H9 (cell line): ENCODE measurements around the gene MSH6. TPM values are rescaled to one million over a fixed set of nuclear protein-coding genes. Genes with fewer than 3 reads are reported as not detected.
A peak's percentile ranks its signal among the peaks of the same experiment; 100 is the strongest.

Experiments
- DNase-seq: peaks from one replicate; pipeline ENCODE4 v3.0.0-alpha.2; 2017
- H2AFZ ChIP-seq: one replicate; pipeline ENCODE4 v1.6.1; 2013; ENCODE audit warnings: mild to moderate bottlenecking, low read length, control low read depth, moderate library complexity
- H2AK5ac ChIP-seq: 2 replicates; pipeline ENCODE4 v1.6.1; 2013; ENCODE audit warnings: low read length, control low read depth, mixed read lengths; ENCODE audit not compliant: insufficient read length
- H2BK120ac ChIP-seq: one replicate; pipeline ENCODE4 v1.6.1; 2013; ENCODE audit warnings: low read depth, mild to moderate bottlenecking, low read length, control low read depth, inconsistent platforms; ENCODE audit not compliant: poor library complexity, severe bottlenecking
- H2BK12ac ChIP-seq: 2 replicates; pipeline ENCODE4 v1.6.1; 2013; ENCODE audit warnings: low read length, control low read depth, mixed read lengths, low read depth; ENCODE audit not compliant: insufficient read length
- H2BK15ac ChIP-seq: 2 replicates; pipeline ENCODE4 v1.6.1; 2013; ENCODE audit warnings: low read depth, low read length, control low read depth
- H2BK20ac ChIP-seq: one replicate; pipeline ENCODE4 v1.6.1; 2013; ENCODE audit warnings: low read depth, mild to moderate bottlenecking, low read length, control low read depth, inconsistent platforms; ENCODE audit not compliant: poor library complexity, severe bottlenecking
- H2BK5ac ChIP-seq: 2 replicates; pipeline ENCODE4 v1.6.1; 2013; ENCODE audit warnings: low read length, control low read depth, mixed read lengths; ENCODE audit not compliant: insufficient read length
- H3K14ac ChIP-seq: 2 replicates; pipeline ENCODE4 v1.6.1; 2013; ENCODE audit warnings: low read length, control low read depth; ENCODE audit not compliant: insufficient read depth
- H3K18ac ChIP-seq: 2 replicates; pipeline ENCODE4 v1.6.1; 2013; ENCODE audit warnings: low read depth, mild to moderate bottlenecking, mixed read lengths, low read length, control low read depth; ENCODE audit not compliant: insufficient read length
- H3K23ac ChIP-seq: 2 replicates; pipeline ENCODE4 v1.6.1; 2013; ENCODE audit warnings: low read length, control low read depth, mixed read lengths, low read depth; ENCODE audit not compliant: insufficient read length
- H3K23me2 ChIP-seq: 2 replicates; pipeline ENCODE4 v1.6.1; 2013; ENCODE audit warnings: low read depth, mild to moderate bottlenecking, mixed read lengths, low read length, control low read depth; ENCODE audit not compliant: insufficient read length, poor library complexity, severe bottlenecking
- H3K27ac ChIP-seq: 2 replicates; pipeline ENCODE4 v1.5.1; 2013; ENCODE audit warnings: low read length, control low read depth, mixed read lengths, low read depth; ENCODE audit not compliant: insufficient read length
- H3K27me3 ChIP-seq: 2 replicates; pipeline ENCODE4 v1.6.1; 2013; ENCODE audit warnings: low read length, control low read depth, inconsistent platforms; ENCODE audit not compliant: insufficient read depth
- H3K4ac ChIP-seq: 2 replicates; pipeline ENCODE4 v1.6.1; 2013; ENCODE audit warnings: low read depth, mild to moderate bottlenecking, control low read depth, inconsistent platforms, low read length, moderate library complexity
- H3K4me1 ChIP-seq: 2 replicates; pipeline ENCODE4 v1.6.1; 2013; ENCODE audit warnings: low read length, control low read depth, inconsistent platforms; ENCODE audit not compliant: insufficient read depth
- H3K4me2 ChIP-seq: 2 replicates; pipeline ENCODE4 v1.6.1; 2013; ENCODE audit warnings: low read length, control low read depth, mixed read lengths; ENCODE audit not compliant: insufficient read length, insufficient read depth
- H3K56ac ChIP-seq: 2 replicates; pipeline ENCODE4 v1.6.1; 2013; ENCODE audit warnings: low read depth, mild to moderate bottlenecking, mixed read lengths, low read length, control low read depth; ENCODE audit not compliant: insufficient read length
- H3K79me1 ChIP-seq: 2 replicates; pipeline ENCODE4 v1.6.1; 2013; ENCODE audit warnings: low read depth, mild to moderate bottlenecking, moderate library complexity, low read length, control low read depth, inconsistent platforms; ENCODE audit not compliant: insufficient read depth, poor library complexity, severe bottlenecking
- H3K79me2 ChIP-seq: 2 replicates; pipeline ENCODE4 v1.6.1; 2013; ENCODE audit warnings: low read length, control low read depth, inconsistent platforms; ENCODE audit not compliant: insufficient read depth
- H3K9ac ChIP-seq: 2 replicates; pipeline ENCODE4 v1.6.1; 2013; ENCODE audit warnings: low read length, control low read depth, mixed read lengths; ENCODE audit not compliant: insufficient read length; ENCODE audit errors: extremely low read depth
- H3K9me3 ChIP-seq: one replicate; pipeline ENCODE4 v1.6.1; 2013; ENCODE audit warnings: low read depth, low read length, inconsistent platforms; ENCODE audit not compliant: control insufficient read depth
- H3T11ph ChIP-seq: one replicate; pipeline ENCODE4 v1.6.1; 2013; ENCODE audit warnings: mild to moderate bottlenecking, low read length, control low read depth, inconsistent platforms
- H4K20me1 ChIP-seq: one replicate; pipeline ENCODE4 v1.6.1; 2013; ENCODE audit not compliant: control insufficient read depth, insufficient read length, insufficient read depth
- H4K5ac ChIP-seq: 2 replicates; pipeline ENCODE4 v1.6.1; 2013; ENCODE audit warnings: low read depth, mild to moderate bottlenecking, mixed read lengths, low read length, control low read depth; ENCODE audit not compliant: insufficient read length
- H4K8ac ChIP-seq: replicated peaks from 2 replicates; pipeline ENCODE4 v1.6.1; 2013; ENCODE audit warnings: low read length, control low read depth, mixed read lengths, low read depth; ENCODE audit not compliant: insufficient read length
- H4K91ac ChIP-seq: 2 replicates; pipeline ENCODE4 v1.6.1; 2013; ENCODE audit warnings: low read depth, mild to moderate bottlenecking, moderate library complexity, mixed read lengths, low read length, control low read depth; ENCODE audit not compliant: insufficient read length
- H3K27ac Mint-ChIP-seq, 3 experiments: 2 replicates in 2 of 3; 3 replicates in 1 of 3; pipeline ENCODE4 v1.8.0; 2020 to 2021; ENCODE audit warnings: mixed read lengths in 3 of 3, mild to moderate bottlenecking in 1 of 3, moderate library complexity in 1 of 3
- H3K27me3 Mint-ChIP-seq: 2 replicates; pipeline ENCODE4 v1.8.0; 2021; ENCODE audit warnings: low read depth, mild to moderate bottlenecking, moderate library complexity, mixed read lengths
- H3K36me3 Mint-ChIP-seq, 3 experiments: 2 replicates in 2 of 3; 3 replicates in 1 of 3; pipeline ENCODE4 v1.8.0; 2020 to 2021; ENCODE audit warnings: low read depth in 3 of 3, mixed read lengths in 3 of 3; ENCODE audit not compliant: insufficient read depth in 1 of 3
- H3K4me1 Mint-ChIP-seq, 2 experiments: 2 replicates each; pipeline ENCODE4 v1.8.0; 2020; ENCODE audit warnings: mixed read lengths in 2 of 2
- H3K4me3 Mint-ChIP-seq, 2 experiments: 2 replicates in 1 of 2; 3 replicates in 1 of 2; pipeline ENCODE4 v1.8.0; 2020 to 2021; ENCODE audit warnings: mild to moderate bottlenecking in 2 of 2, mixed read lengths in 2 of 2, moderate library complexity in 1 of 2
- H3K9me3 Mint-ChIP-seq, 2 experiments: 2 replicates in 1 of 2; 3 replicates in 1 of 2; pipeline ENCODE4 v1.8.0; 2020; ENCODE audit warnings: mild to moderate bottlenecking in 2 of 2, mixed read lengths in 2 of 2, moderate library complexity in 1 of 2
- CTCF ChIP-seq: fragments of 200-600 bp; sonication (generic); conservative IDR thresholded peaks from 3 replicates; pipeline ENCODE4 v1.8.0; 2021; ENCODE audit warnings: antibody characterized with exemption, mild to moderate bottlenecking
- WGBS: extraction: QIAGEN DNeasy Blood & Tissue Kit; methylation state at CpG from one replicate; pipeline ENCODE4 v1.1.7; 2013; ENCODE audit warnings: missing lambda C conversion rate, low lambda C conversion rate, mixed read lengths; ENCODE audit not compliant: insufficient read length; ENCODE audit errors: extremely low coverage; 5-methylcytosine and 5-hydroxymethylcytosine counted together
- total RNA-seq: library from RNA; stranded (reverse); gene quantifications from 2 replicates; pipeline ENCODE4 v1.2.1, GENCODE V29; 2021

MSH6 gene
- total RNA-seq, 1 experiment from 2014 or later, result 303 TPM

GRCh38 chr2:47747878-47748277 is 35.1 kb upstream of the MSH6 start:
- H3K23me2 ChIP-seq, result no peaks in the 10 kb centered on the region
- no peak overlapping the region for H2AK5ac ChIP-seq
- peaks cover 29 to 33% of the 10 kb centered on the region in 2 experiments for H3K9me3 Mint-ChIP-seq
- DNase-seq, result no peak
- no peak for TF ChIP-seq CTCF
- no peak overlapping the region for H4K8ac ChIP-seq
- no peak overlapping the region for H2AFZ ChIP-seq
- H3K23ac ChIP-seq, result no peak overlapping the region
- no peak overlapping the region for H3K4ac ChIP-seq
- no peaks in the 10 kb centered on the region for H3K79me2 ChIP-seq
- H4K20me1 ChIP-seq, result no peaks in the 10 kb centered on the region
- H2BK120ac ChIP-seq, result no peak overlapping the region
- H3K4me1 ChIP-seq, result no peaks in the 10 kb centered on the region; the same call in 1 of the 2 replicates
- H4K5ac ChIP-seq, result no peak overlapping the region
- H3K18ac ChIP-seq, result no peak overlapping the region
- H3K9ac ChIP-seq, result no peak overlapping the region
- H3K4me1 Mint-ChIP-seq, result peaks cover 41 to 45% of the 10 kb centered on the region in 2 experiments
- H3K56ac ChIP-seq, result no peak overlapping the region
- no peak overlapping the region for H3K27ac ChIP-seq
- no peak overlapping the region for H2BK20ac ChIP-seq
- peaks cover 6% of the 10 kb centered on the region for H3K9me3 ChIP-seq
- H3K4me3 Mint-ChIP-seq, result no peak overlapping the region
- no CpG with 5 or more reads among the region's 4 CpGs for WGBS
- no peak overlapping the region for H3T11ph ChIP-seq
- H4K91ac ChIP-seq, result no peak overlapping the region
- H3K36me3 Mint-ChIP-seq, result peaks cover 19 to 34% (median 29%) of the 10 kb centered on the region in 3 experiments
- no peaks in the 10 kb centered on the region for H3K27me3 ChIP-seq
- no peak overlapping the region for H3K4me2 ChIP-seq
- no peak overlapping the region for H2BK12ac ChIP-seq
- H3K79me1 ChIP-seq, result no peaks in the 10 kb centered on the region
- no peaks in the 10 kb centered on the region for H3K27me3 Mint-ChIP-seq
- H2BK5ac ChIP-seq, result no peak overlapping the region
- H2BK15ac ChIP-seq, result no peak overlapping the region
- no peak overlapping the region for H3K14ac ChIP-seq
- H3K27ac Mint-ChIP-seq, result peak overlapping the region in 2 of 3 experiments; percentile 23 to 59; a peak in 2 of 7 replicates
